Hematopoietic multipotent progenitor cell treated with erythropoietin and hydrocortisone succinate and interleukin-3 and kit ligand, for 4 days (in vitro differentiated cells): ENCODE measurements around the gene SMIM44.
"Not testable (repeated sequence)": the region's sequence is repeated elsewhere in the genome, so short reads cannot be mapped to it uniquely, and the experiment has no call there.

Source experiments
- DNase-seq: peaks from one replicate; pipeline ENCODE4 v3.0.0-alpha.2; 2015

SMIM44 gene

GRCh38 chr19:3483226-3483628, at the start of gene SMIM44:
SMIM44 (minus strand) TSS chr19:3483441; CDS start chr19:3483403, 38 bp downstream.
- no peak for DNase-seq

DNA sequence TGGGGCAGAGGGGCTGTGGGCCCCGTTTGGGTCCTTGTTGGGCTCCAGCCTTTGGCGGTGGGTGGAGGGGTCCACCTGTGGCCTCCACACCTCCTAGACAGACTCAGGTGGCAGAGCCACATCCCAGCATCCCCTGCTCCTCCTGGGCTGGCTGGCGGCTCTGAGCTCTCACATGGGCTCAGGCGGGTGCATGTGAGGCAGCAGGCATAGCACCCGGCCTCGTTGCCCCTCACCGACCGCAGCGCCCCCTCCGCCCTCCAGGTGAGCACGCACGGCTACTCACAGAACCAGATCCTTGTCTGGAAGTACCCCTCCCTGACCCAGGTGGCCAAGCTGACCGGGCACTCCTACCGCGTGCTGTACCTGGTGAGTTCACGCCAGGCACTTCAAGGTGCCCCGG, 49.8 kb upstream of the SMIM44 start:
- DNase-seq: no peak

GRCh38 chr19:3532154-3532786, 49.0 kb upstream of the SMIM44 start:
- no peak for DNase-seq

DNA sequence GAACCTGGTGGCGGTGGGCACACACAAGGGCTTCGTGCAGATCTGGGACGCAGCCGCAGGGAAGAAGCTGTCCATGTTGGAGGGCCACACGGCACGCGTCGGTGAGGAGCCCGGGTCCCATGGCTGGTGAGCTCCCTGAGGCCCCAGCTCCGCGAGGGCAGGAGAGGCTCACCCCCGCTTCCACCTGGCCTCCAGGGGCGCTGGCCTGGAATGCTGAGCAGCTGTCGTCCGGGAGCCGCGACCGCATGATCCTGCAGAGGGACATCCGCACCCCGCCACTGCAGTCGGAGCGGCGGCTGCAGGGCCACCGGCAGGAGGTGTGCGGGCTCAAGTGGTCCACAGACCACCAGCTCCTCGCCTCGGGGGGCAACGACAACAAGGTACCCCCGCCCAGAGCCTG, 48.5 kb upstream of the SMIM44 start:
- DNase-seq: no peak

DNA sequence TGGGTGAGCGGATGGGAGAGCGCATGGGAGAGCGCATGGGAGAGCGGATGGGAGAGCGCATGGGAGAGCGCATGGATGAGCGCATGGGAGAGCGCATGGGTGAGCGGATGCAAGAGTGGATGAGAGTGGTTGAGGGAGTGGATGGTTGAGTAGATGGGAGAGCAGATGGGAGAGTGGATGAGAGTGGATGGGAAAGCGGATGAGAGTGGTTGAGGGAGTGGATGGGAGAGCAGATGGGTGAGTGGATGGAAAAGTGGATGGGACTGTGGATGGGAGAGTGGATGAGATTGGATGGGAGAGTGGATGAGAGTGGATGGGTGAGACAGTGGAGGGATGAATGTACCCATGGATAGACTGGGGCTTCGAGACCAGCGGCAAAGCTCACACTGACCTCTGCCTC, 47.1 kb upstream of the SMIM44 start:
- DNase-seq: no peak

DNA sequence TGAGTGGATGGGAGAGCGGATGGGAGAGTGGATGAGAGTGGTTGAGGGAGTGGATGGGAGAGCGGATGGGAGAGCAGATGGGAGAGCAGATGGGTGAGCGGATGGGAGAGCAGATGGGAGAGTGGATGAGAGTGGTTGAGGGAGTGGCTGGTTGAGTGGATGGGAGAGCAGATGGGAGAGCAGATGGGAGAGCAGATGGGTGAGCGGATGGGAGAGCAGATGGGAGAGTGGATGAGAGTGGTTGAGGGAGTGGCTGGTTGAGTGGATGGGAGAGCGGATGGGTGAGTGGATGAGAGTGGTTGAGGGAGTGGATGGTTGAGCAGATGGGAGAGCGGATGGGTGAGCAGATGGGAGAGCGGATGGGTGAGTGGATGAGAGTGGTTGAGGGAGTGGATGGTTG, 46.1 kb upstream of the SMIM44 start:
- not testable (repeated sequence) for DNase-seq

DNA sequence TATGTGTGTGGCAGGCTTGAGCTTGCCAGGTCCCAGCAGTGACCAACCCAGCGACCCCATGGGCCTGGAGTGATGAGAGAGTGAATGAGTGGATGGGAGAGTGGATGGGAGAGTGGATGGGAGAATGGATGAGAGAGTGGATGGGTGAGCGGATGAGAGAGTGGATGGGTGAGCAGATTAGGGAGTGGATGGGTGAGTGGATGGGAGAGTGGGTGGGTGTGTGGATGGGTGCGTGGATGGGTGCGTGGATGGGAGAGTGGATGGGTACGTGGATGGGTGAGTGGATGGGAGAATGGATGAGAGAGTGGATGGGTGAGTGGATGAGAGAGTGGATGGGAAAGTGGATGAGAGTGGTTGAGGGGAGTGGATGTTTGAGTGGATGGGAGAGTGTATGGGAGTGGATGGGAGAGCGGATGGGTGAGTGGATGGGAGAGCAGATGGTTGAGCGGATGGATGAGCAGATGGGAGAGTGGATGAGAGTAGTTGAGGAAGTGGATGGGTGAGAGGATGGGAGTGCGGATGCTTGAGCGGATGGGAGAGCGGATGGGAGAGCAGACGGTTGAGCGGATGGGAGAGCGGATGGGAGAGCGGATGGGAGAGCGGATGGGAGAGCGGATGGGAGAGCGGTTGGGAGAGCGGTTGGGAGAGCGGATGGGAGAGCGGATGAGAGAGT, 45.4 kb upstream of the SMIM44 start:
- no peak for DNase-seq

DNA sequence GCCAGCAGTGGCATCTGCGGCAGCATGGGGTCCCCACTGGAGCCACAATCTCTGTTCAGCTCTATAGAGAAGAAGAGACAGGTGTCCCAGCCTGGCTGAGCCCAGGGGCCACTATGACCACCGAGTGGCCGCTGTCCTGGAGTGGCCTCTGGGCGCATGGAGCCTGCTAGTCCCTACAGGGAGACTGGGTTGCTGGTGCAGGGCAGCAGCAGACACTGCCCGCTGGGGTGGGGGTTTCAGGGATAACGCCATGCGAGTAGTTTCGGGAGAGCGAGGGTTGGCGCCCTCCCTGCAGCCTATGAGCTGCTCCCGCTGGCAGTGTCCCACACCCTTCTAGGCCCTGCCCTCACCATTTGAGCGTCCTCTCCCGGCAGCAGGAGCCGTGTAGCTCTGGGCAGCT, 44.8 kb upstream of the SMIM44 start:
- DNase-seq: no peak

GRCh38 chr19:3527238-3527910, 44.1 kb upstream of the SMIM44 start:
- DNase-seq: no peak

DNA sequence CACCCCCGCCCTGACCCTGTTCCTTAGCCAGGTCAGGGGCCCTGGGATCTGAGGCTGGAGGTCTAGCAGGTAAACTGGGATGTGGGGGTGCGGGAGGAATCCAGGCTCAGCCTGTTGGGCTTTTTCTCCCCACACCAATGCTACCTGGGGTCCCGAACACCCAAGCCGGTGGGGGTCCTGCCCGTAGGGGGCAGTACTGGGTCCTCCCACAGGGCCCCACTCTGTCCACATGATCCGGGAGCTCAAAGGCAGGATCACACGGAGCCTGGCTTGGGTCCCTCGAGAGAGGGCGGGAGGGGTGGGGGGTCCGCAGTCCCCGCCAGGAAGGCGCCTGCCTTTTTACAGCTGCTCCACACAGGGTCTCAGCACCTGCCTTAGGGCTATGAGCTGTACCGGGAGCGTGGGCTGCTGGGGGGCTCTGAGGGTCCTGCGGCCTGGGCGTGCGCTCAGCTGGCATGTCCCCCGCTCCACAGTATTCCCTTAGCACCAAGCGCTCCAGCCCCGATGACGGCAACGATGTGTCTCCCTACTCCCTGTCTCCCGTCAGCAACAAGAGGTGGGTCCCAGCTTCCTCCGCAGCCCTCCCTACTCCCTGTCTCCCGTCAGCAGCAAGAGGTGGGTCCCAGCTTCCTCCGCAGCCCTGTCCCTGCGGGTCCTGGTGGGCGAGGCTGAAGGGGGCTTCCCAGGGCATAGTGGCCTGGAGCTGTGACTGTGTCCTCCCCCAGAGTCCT, 43.4 kb upstream of the SMIM44 start:
- no peak for DNase-seq

- DNase-seq: no peak
Observed at GRCh38 chr19:3524904-3525451, 41.7 kb upstream of the SMIM44 start.

DNA sequence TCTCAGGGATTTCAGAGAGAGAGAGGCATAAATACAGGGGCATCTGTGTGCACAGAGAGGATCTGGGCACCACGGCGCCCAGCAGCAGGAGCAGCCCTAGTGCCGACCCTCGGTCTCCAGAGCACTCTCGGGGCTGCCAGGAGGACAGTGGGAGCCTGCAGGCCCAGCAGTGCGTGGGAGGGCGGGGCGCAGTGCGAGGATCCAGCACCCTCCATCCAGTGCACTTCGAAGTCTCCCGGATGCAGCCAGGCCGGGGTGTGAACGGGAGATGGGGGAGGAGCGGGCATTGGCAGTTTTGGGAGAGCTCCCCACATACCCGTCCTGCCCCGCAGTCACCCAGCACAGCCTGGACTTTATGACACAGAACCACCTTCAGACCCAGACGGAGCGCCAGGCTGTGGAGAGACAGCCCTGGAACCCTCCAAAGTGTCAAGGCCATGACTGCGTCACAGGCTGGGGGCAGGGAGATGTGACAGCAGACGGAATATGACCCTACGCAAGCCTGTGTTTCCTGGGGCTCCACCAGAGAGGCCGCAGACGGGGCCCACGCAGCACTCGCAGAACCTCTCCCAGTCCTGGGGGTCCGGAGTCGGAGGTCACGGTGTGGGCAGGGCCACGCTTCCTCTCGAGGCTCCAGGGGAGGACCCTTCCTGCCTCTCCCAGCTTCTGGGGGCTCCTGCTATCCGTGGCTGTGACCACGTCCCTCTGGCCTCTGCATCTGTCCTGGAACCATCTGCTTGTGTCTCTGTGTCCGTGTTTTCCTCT, 41.0 kb upstream of the SMIM44 start:
- no peak for DNase-seq

DNA sequence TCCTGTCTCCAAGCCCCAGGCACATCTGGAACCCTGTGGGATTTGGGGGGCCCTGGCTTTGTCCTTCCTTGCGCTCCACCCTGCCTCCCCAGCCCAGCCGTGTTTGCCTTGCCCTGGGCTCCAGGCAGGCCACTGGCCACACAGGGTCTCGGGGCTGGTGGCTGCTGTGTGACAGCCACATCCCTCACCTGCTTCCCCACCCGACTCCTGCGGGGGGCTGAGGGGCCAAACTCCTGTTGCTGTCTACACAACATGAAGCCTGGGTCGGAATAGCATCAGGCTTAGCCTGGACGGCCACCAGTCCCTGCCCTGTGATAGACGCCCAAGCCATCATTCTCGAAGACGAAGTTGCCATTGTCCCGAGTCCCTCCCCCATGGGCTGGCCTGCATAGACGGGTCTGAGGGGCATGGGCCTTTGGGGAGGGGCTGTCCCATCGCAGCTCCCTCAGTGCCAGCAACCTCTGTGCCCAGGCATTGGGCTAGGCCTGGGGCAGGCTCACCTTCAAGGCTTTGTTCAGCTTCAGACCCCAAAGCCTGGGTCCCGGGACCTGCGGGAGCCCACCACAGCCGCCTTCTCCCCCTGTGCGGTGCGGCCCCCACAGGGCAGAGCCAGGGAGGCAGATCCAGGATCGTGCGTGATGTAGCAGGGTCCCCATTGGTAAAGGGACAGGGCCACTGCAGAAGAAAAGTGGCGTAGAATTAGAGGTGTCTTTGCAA, 40.3 kb upstream of the SMIM44 start:
- no peak for DNase-seq

DNA sequence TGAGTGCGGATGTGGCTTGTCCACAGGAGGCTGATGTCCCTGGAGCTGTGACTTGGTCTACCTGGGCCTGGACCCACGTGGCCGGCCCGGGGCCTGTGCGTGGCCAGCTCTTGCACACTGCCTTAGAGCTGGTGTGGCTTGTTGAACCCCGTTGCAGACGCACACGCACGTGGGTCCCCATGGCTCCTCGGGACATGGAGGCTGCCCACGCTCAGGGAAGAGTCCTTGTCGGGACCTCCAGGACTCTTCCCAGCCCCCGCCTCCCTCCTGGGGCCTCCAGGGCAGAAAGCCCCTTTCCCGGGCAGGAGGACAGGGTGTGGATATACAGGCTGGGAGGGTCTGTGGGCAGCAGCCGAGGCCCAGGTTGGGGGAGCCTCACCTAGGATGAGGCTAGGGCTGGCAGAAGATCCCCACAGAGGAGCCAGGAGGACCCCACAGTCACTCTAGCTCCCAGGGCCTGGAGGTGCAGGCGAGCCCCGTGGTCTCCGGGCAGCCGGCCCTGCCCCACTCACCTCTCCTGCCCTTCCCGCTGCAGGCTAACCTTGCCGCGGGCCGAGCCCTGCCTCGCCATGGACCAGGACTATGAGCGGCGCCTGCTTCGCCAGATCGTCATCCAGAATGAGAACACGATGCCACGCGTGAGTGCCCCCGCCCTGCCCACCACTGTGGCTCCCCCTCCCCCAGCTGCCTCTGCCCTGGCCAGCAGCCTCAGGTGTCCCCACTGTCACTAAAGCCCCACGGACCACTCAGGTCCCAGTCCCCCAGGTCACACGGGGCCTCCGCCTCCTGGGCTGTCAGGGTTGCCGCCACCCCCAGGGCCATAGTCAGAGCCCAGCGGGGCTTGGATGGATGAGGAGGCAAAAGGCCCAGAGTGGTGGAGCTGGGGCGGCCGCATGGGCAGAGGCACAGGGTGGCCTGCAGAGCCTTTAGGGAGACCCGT, 39.5 kb upstream of the SMIM44 start:
- DNase-seq: no peak

DNA sequence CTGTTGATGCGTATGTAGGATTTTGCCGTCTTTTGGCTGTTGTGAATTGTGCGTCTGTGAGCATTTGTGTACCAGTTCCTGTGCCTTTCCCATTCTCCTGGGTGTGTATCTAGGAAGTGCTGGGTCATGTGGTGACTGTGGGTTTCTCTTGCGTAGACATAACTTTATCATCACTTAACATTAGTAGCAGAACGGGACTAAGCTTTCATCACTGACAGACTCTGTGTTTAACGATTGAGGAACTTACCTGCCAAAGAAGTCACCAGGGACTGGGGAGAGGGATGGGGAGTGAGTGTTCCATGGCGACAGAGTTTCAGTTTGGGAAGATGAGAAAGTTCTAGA, 37.8 kb upstream of the SMIM44 start:
- DNase-seq: peak; percentile 78

DNA sequence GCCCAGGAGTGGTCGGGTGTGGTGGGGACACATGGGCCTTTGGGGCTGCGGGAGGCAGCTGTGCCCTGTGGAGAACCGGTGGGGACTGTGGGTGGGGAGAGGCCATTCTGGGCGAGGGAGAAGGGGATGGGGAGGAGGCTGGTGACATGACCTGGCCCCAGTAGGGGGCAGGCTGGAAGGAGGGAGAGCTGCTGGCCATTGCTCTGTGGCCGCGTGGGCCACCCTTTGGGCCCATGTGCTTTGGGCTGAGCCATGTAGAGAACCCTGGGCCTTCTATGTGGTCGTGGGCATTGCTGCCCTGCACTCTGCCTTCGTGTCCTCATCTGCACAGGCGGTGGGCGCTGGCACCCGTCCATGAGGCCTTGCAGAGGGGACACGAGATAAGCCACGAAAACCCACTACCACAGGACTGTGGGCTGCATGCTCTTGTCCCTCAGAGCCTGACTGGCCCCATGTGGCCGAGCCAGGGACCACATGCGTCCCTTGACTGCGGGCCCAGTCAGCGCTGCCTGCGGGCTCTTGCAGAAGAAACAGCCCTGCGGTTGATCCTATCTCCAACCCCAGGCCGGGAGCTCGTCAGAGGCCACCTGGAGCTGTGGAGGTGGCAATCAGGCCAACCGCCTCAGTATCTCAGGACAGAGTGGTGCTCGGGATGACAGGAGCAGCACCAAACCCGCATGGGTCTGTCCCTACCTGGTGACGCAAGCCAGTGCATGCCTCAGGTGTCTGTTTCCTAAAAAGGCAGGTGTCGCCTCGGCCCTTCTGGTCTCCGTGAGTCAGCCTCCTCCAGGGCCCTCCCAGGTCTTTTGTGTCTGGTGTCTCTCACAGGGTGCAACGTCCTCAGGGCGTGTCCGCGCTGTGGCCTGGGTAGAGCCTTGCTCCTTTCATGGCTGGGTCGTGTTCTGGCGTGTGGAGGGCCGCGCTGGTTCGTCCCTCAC, 37.2 kb upstream of the SMIM44 start:
- DNase-seq: peak; percentile 82

GRCh38 chr19:3519126-3519525, 35.9 kb upstream of the SMIM44 start:
- DNase-seq: no peak

- no peak for DNase-seq
Observed at GRCh38 chr19:3518659-3519058, 35.4 kb upstream of the SMIM44 start.

GRCh38 chr19:3518255-3518654, 35.0 kb upstream of the SMIM44 start:
- no peak for DNase-seq

DNA sequence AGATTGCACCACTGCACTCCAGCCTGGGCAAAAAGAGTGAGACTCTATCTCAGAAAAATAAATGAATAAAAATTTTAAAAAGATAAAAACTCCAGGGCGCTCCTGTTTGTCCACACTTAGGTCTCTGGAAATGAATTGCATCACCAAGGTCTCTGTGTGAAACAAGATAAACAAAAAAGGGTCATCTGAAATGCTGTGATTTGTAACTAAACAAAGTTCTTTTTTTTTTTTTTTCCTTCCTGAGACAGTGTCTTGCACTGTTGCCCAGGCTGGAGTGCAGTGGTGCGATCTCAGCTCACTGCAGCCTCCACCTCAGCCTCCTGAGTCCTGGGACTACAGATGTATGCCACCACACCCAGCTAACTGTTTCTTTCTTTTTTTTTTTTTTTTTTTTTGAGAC, 34.4 kb upstream of the SMIM44 start:
- no peak for DNase-seq
